ENCODE results near the gene NT5DC3.
A peak's percentile ranks its signal among the peaks of the same experiment; 100 is the strongest.

Gene NT5DC3

DNA sequence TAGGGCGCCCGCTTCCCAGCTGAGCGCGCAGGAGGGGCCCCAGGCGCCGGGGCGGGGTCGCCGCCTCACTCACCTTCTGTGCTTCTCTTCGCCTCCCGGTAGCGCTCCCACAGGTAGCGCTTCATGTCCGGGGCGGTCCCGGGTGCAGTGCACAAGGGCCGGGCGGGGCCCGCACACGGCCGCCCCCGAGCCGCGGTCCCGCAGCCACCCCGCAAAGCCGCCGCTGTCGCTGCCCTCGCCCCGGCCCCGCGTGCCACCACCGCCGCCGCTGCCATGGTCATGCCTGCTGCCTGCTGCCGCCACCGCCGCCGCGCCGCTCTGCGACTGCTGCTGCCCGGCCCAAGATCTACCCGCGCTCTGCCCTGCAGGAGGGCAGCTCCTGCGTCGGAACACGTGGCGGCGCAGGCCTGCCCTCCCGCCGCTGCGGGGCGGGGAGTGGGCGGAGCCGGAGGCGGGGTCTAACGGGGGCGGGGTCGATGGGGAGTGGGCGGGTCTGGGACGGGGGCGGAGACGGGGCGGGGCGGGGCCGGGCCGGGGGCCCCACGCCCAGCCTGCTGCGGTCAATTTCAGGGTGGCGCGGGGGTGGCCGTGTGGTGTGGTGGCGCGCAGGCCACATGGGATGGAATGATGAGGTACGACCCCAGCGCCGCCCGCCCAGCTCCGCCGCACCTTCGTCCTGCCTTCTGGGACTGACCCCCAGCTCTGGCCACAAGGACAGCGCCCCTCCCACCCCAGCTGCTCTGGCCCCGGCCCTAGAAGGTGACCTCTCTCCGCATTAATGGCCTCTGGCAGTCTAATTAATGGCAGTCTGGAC lies at the start of gene NT5DC3:
Gene NT5DC3 (minus strand): TSS at position 359 of the 814 bp plus-strand sequence. CDS start 78 bp downstream, at position 281.
- DNase-seq: peak; percentile 46

DNA sequence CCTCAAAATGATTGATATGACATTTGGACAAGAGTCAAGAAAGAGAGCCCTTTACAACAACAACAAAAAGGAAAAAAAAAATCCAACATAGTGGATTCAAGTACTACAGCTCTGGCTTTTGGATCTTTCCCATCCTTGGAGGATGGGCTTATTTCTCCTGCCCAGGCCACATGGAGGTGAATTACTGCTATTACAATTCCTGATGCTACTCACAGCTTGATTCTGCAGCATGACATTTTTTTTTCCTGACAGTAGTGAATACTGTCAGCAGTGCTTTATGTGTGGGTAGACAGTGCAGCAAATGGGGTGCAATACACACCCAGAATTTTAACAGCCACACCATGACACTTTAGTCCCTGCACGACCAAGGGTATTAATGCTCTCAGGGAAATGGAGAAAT lies 46.7 kb upstream of the NT5DC3 start:
- no peak for DNase-seq

DNA sequence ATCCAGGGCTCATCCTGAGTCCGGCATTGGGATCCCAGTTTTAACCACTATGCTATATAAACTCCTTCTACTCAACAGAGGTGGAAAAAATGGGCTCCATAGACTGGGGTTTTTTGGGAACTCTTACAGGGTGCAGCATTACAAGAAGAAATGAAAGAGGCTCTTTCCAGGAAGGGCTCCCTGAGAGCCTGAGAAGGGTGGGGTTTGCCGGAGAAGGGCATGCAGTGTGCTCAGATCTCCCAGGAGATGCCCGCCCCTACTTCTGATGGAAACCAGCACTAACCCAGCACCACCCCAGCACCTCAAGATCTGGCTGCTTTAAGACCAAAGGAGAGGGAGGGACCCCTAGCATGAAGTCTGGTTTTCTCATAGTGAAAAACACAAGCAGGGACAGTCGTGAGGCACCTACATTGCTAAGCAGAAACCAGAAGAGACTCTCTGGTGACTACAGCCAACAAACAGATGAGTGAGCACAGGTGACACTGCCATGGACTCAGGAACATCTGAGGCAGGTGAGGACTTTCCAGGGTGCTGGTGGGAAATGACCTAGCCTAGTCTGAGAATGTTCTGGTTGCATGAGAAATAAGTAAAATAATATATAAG lies 45.3 kb upstream of the NT5DC3 start:
- DNase-seq: no peak

DNA sequence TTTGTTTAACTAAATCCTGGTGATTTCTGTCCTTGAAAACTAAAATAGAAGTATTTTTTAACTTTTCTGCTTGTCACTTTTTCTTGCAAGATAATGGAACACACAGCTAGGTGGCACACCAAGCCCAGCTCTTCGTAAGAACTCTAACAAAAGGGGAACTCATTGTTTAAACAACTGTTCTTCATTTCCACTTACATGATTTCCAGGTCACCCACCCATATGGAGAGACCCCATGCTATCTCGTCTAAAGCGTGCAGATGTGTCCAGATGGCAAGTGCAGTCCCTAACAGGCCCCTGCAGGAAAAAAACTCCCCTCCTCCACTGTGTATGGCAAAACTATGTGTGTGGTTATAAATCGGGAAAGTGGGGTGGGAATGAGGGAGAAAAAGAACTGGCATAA lies 43.3 kb upstream of the NT5DC3 start:
- DNase-seq: no peak

DNA sequence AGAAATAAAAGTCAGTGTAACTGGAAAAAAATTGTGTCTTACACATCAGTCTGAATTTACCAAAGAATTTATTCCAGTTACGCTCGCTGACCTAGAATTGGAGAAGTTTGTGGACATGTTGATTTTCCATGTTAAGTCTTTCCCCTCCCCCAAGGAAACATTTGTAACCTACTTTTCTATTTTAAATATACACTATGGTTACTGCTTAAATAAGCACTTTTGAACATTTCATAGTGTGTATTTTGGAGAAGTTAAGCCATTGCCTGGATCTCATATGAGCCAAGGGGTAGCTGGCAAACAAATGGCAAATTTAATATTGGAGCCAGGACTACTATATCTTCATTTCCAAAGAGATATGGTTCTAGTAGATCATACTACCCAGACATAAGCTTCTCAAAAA lies 42.9 kb upstream of the NT5DC3 start:
- no peak for DNase-seq

DNA sequence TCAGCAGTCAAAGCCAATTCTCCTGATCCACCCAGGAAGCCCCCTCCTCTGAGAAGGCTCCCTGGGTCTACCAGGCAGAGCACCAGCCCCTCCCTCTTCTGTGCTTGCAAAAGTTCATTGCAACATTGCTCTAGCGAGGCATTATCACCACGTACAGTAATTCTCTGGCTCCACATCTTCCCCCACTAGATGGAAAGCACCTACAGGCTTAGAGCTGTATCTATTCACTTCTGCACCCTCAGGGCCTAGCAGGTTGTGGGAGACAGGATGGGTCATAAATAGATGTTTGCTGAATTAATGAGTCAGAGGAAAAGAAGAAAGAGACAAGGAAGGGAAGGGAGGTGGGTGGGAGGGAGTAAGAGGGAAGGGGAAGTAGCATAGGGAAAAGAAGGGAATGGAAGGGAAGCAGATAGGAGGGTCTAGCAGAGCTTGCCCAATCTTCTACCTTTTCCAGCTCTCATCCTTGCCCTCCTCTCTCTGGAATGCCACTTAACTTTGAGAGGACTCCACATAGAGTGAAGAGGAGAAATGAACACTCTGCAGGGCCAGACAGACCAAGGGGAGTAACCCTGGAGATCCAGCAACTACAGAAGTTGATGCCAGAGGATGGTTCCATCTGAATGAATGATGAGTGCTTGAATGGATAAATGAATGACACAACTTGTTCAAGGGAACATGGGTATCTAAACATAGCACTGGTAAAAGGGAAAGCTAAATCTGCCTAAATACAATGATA lies 42.0 kb upstream of the NT5DC3 start:
- DNase-seq: no peak

DNA sequence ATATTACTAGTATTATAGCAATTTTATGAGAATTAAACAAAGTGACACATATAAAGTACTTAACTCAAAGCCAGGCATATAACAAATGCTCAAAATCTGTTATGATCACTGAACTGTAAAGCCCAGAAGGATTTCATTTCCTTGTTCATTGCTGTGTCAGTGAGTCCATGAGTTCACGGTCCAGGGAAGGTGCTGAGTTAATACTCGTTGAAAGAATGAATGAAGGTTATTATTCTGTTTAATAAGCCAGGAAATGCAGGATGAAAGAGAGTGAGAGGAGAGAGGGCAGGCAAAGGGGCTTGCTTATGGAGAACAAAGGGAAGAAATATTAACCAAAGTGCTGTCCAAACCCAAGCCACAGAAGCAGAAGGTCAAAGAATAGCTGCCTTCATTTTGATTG lies 40.2 kb upstream of the NT5DC3 start:
- DNase-seq: no peak

DNA sequence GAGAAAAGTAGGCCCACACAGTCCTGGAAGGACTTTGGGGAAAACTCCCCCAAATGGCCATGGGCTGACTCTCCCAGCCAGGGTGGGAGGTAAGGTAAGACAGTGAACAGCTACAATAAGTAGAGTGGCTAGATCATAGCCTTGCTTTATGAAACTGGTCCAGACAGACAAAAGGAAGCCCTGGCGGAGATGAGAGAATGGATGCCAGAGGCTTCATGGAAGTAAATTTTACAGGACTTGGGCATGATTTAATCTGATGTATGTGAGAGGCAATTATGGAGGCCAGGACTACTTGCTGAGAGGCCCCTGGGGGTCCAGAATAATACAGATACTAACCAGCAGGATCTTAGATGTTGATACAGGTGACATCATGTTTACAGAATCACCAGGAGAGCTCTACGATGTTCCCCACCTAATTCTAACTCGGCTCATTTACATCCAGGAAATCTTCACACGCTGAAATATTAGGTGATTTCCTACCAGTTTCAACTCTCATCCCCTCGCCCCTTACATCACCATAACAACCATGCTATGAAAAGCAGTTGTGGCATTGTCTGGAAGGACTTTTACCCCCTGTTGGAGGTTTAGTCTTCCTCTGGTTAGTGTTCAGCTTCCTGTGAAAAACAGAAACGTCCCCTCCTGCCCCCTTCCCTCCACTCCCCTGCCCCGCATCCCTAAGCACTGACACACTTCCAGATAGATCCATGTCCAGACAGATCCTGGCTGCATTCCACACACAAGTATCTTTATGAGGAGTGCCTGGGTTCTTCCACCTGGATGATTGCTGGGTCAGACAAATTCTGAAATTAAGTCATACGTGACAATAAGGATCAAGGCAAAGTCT lies 39.5 kb upstream of the NT5DC3 start:
- DNase-seq: no peak

DNA sequence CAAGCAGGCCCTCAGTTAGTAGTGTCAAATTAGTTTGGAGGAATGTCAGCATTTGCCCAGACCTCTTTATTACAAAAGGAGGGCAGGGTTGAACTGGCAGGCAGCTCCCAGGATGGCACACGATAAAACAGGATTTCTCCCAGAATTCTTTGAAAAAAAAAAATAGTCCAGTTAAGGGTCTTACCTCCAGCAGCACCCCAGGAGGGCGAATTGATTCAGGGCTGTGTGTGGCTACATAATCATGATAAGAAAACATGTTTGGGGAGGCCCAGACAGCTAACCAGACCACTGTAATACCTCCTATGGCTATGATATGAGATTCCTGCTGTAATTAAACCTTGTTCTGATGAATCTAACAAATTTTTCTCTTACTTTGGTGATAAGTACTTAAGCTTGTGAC lies 38.8 kb upstream of the NT5DC3 start:
- no peak for DNase-seq

DNA sequence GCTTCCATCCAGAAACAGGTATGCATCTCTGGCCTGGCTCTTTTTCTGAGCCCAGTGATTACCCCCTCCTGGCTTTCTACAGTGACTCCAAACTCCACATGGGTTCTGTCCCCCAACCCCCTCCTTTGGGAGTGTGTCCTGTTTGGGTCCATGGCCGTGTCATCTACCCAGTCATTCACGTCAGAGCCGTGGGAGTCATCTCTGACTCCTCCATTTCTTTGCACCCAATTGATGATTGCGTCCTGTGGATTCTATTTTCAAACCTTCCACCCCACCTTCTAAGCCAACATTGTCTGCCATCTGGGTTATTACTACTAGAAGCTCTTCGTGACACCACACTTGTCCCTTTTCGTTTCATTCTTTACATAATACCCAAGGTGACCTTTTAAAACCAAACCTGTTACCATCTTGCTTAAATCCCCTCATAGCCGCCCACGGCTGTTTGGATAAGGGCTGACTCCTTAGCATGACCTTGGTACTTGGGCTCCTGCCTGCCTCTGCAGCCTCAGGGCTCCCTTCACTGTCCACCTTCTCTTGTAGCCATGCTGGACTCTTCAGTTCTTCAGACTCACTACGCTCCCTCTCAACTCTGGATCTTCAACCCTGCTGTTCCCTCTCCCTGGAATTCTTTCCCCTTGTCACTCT lies 38.1 kb upstream of the NT5DC3 start:
- DNase-seq: no peak

DNA sequence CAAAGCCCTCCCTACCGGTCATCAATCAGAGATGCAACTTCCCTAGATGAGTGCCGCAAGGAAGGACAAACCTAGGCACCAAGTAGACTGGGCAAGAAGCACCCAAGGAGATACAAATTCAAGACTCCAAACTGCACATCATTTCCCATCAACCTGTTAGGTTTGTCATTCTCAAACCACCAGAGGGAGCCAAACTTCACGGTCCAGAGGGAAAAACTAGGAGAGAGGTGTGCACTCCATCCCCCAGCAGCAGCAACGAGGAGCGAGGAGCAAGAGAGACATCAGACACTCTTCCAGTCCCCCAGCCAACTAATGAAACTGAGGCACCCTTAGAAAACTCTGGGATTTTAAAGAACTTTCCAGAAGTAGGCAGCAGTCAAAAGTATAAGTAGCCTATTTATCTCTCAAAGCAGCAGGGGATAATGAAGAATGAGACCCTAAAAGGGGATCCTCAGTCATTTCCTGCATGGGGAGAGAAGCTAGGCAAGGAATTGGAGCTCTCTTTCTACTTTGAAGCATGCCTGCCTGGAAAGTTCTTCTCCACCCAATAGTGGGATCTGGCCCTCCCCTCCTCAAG lies 37.0 kb upstream of the NT5DC3 start:
- peak; percentile 13 for DNase-seq

DNA sequence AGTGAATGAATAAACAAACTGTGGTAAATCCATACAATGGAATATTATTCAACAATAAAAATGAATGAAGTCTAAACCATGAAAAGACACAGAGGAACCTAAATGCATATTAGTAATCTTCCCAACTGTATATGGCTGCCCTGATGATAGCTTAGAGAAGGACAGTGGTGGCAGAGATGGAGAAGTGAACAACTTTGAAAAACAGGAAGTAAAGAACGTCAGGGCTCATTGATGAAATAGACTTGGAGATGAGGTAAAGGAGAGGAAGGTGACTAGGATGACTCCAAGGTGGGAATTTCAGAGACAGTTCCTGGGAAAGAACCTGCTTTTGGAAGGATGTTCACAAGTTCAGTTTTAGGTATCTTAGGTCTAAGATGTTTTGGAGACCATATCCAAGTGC lies 36.3 kb upstream of the NT5DC3 start:
- no peak for DNase-seq

DNA sequence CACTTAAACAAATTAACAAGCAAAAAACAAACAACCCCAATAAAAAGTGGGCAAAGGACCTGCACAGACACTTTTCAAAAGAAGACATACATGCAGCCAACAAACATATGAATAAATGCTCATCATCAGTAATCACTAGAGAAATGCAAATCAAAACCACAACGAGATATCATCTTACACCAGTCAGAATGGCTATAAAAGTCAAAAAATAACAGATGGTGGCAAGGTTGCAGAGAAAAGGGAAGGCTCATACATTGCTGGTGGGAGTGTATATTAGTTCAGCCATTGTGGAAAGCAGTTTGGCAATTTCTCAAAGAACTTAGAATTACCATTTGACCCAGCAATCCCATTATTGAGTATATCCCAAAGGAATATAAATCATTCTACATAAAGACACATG lies 34.6 kb upstream of the NT5DC3 start:
- no peak for DNase-seq

DNA sequence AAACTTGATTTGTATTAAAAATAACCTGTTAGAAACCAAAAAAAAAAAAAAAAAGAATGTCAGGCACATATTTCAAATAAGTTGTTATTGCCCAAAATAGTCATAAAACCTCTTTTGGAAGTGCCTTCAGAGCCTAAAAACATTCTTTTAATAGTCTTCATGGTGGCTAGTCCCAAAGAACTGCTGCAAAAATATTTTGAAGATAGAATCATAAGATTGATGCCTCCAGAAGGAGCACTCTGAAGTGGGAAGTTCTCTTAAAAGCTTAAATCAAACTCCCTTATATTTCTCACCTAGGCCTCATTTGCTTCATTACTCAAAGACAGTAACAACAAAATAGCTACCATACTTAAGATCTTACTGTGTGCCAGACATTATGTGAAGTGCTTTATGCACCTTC lies 27.2 kb upstream of the NT5DC3 start:
- DNase-seq: no peak

DNA sequence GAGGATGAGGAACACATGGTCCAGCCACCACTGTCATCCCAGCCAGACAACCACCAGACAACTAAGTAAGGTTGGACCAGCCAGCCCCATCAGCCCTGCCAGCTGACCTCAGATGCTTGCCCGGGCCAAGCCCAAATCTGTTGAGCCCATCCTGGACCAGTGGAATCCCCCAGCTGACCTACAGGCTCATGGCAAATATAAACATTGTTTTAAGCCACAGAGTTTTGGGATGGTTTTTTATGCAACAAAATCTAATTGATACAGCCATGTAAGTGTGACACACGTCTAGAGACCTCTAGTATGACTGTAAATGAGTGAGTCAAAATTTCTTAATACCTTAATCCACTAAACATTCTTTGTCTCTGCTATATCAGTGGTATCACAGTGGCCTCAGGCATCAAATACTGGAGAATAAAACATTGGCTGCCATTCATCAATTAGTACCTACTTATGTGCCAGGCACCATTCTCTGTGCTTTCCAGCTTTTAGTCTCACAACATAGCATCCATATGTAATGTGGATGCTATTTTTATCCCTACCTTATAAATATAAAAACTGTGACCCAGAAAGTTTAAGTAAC lies 24.2 kb upstream of the NT5DC3 start:
- DNase-seq: no peak

DNA sequence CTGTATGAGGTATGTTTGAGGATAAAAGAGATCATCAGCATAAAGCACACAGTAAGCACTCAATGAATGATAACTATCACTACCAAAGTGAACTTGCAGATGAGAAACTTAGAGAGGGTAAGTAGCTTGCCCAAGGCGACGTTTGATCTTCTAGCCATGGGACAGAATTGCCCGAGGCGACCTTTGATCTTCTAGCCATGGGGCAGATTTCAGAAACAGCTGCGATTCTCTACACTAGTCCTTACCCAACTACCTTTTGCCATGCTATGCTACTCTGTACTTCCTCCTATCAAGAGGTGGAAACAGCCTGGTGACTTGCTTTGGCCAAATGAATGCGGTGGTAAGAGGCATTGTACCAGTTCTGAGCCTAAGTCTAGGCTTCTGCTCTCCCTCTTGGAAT lies 23.7 kb upstream of the NT5DC3 start:
- DNase-seq: no peak

DNA sequence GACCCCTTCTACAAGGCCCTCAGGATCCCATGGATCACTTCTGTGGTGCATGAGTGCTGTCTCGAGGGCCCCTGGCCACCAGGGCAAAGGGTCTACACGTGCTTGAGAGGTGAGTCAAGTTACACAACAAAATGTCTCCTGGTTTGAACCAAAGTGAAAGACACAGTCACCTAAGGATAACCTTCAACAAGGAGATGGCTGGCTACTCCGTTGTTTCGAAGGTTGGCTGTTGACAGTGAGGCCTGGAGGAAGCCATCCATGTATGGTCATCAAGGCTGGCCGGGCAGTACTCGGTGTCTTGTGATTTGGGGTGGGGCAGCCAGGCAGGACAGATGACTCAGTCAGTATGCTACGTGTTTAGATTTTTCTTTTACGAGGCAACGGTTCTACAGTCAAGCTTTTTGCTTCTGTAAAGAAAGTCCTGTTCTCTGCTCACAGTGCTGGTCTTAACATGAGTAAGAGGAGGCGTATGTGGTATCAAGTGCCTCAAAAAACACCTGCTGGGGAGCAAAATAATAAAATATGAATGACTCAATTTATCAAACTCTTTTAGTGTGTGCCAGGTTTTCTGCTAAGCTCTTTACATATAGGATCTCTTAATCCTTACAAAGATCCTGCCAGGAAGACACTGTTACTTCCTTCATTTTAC lies 18.0 kb upstream of the NT5DC3 start:
- DNase-seq: no peak

DNA sequence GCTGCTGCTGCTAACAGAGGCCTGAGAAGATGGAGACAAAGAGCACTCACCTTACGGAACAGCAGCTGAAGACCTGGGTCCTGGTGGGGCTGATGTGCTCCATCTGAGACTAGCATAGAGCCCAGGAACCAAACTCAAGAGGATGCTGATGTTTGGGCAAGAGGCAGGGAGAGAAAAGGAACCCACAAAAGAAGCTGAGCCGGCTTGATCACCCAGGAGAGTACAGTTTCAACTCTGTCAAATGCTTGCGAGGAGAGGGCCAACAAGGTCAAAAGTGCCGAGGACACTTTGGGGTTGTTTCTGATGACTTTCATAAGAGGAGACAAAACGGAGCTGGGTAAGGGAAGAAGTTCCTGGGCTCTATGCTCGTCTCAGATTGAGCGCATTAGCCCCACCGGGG lies 17.3 kb upstream of the NT5DC3 start:
- DNase-seq: no peak

DNA sequence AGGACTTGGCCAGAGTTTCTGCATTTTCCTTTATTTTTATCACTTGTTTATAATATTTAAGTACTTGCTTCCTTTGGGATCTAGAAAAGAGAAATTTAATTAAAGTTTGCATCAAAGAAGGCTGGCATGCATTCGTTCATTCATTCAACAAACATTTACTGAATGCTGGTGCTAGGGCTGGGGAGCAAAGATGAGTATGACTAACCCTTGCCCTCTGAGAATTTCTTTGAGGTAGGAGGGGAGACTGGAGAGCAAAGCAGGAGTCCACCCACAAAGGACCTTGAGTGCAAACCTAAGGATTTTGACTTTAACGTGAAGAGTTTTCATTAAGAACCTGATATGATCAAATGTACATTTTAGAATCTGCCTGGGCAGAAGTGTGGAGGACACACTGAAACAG lies 16.1 kb upstream of the NT5DC3 start:
- DNase-seq: no peak

DNA sequence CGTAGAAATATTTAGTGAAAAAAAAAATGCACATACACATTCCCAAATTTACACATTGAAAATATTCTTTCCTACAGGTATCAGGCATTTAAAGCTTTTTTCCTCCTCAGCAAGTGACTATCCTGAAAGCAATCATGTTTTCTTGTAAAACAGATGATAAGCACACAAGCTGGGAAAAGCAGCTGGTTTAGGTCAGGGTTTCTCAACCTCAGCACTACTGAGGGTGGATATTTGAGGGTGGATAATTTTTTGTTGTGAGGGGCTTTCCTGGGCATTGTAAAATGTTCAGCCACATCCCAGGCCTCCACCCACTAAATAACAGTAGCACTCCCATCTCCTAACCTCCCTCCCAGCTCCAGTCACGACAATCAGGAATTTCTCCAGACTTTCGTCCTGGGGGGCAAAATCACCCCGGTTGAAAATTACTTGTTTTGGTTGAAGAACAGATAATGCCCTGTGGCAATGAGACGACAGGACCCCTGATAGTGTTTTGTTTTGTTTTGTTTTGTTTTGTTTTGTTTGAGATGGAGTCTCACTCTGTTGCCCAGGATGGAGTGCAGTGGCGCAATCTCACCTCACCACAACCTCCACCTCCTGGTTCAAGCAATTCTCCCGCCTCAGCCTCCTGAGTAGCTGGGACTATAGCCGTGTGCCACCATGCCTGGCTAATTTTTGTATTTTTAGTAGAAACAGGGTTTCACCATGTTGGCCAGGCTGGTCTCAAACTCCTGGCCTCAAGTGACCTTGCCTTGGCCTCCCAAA lies 15.0 kb upstream of the NT5DC3 start:
- no peak for DNase-seq
